Brain microvascular endothelial cell (primary cell): ENCODE results near the gene MAPK1.
"Not testable (repeated sequence)": the region's sequence is repeated elsewhere in the genome, so short reads cannot be mapped to it uniquely, and the experiment has no call there.

ENCODE experiments used
- DNase-seq: peaks from one replicate; pipeline ENCODE4 v3.0.0-alpha.2; 2020
- H3K27ac ChIP-seq: fragments of 250-450 bp; sonication (Bioruptor Pico); 2 replicates; pipeline ENCODE4 v1.5.1; 2020; ENCODE audit warnings: mild to moderate bottlenecking, moderate library complexity
- H3K27me3 ChIP-seq: fragments of 250-450 bp; sonication (Bioruptor Pico); replicated peaks from 2 replicates; pipeline ENCODE4 v1.5.1; 2020; ENCODE audit warnings: mild to moderate bottlenecking
- H3K36me3 ChIP-seq: fragments of 250-450 bp; sonication (Bioruptor Pico); replicated peaks from 2 replicates; pipeline ENCODE4 v1.5.1; 2020; ENCODE audit warnings: mild to moderate bottlenecking
- H3K4me3 ChIP-seq: 2 replicates; pipeline ENCODE4 v1.5.1; 2011; ENCODE audit warnings: low read depth, mild to moderate bottlenecking, control low read depth, low read length, moderate library complexity
- in situ Hi-C: cut with HindIII; loops from 2 replicates; pipeline ENCODE4 v1.10.0; 2017; ENCODE audit warnings: low sequenced_read_pairs, low pct_ligation_motif_present
- TF ChIP-seq, protein P1 (sequence below): IDR thresholded peaks from 2 replicates; pipeline ENCODE4 v1.5.1; 2011; ENCODE audit warnings: low read depth, mild to moderate bottlenecking, moderate library complexity, low read length, control low read depth, inconsistent platforms; ENCODE audit errors: missing control alignments

Gene MAPK1

DNA sequence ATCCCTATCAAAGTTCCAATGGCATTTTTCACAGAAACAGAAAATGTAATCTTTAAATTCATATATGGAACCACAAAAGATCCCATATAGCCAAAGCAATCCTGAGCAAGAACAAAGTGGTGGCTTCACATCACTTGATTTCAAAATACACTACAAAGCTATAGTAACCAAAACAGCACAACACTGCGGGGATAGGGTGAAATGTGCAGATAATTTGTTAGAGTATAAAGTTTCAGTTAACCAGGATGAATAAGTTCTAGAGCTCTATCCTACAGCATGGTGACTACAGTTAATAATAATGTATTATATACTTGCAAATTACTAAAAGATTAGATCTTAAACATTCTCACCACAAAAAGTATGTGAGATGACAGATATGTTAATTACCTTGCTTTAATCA lies 55.5 kb downstream of the MAPK1 start:
- peaks cover 3% of the 10 kb centered on the region for H3K36me3 ChIP-seq
- no peak for DNase-seq
- TF ChIP-seq, protein P1, sequence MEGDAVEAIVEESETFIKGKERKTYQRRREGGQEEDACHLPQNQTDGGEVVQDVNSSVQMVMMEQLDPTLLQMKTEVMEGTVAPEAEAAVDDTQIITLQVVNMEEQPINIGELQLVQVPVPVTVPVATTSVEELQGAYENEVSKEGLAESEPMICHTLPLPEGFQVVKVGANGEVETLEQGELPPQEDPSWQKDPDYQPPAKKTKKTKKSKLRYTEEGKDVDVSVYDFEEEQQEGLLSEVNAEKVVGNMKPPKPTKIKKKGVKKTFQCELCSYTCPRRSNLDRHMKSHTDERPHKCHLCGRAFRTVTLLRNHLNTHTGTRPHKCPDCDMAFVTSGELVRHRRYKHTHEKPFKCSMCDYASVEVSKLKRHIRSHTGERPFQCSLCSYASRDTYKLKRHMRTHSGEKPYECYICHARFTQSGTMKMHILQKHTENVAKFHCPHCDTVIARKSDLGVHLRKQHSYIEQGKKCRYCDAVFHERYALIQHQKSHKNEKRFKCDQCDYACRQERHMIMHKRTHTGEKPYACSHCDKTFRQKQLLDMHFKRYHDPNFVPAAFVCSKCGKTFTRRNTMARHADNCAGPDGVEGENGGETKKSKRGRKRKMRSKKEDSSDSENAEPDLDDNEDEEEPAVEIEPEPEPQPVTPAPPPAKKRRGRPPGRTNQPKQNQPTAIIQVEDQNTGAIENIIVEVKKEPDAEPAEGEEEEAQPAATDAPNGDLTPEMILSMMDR, result no peak
- H3K27ac ChIP-seq, result no peak overlapping the region
- no peaks in the 10 kb centered on the region for H3K27me3 ChIP-seq
- in situ Hi-C loops, result no loop called here
- H3K4me3 ChIP-seq, result no peak overlapping the region

DNA sequence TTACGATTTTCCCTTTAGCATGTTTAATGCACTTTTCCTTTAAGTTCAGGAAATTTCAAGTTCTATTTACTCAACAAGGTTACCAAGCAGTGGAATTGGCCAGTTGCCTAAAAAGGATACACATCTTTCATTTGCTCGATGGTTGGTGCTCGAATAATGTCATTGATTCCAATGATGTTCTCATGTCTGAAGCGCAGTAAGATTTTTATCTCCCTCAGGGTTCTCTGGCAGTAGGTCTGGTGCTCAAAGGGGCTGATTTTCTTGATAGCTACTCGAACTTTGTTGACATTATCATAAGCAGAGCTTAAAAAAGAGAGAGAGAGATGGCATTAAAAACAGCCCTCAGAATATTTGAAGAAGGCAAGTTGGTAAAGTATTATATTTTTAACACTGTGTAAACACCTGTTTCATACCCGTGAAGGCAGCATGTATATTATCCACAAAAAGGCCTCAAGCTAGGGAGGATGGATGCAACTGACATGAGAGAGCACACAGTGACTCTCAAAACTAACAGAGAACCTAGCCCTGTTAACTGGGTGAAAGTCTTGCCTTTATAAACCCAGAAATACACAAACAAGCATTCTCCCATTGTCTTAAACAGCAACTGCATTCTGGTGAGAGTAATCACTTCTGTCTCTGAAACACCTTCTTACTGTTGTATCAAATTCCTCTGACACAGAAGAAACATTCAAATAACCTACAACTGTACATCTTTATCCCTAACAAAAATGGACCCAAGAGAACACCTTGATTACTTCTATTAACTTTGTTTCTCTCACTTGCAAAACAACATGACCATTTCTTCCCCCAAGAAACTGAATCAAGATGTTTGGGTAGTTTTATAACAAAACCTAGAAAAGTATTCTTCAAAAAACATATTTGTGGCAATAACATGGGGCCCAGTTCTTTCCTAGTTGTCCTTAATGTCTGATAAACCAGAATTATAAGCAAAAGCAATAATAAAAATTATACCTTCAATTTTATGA lies 59.6 kb downstream of the MAPK1 start:
- no peak for DNase-seq
- H3K27ac ChIP-seq, result no peak overlapping the region

DNA sequence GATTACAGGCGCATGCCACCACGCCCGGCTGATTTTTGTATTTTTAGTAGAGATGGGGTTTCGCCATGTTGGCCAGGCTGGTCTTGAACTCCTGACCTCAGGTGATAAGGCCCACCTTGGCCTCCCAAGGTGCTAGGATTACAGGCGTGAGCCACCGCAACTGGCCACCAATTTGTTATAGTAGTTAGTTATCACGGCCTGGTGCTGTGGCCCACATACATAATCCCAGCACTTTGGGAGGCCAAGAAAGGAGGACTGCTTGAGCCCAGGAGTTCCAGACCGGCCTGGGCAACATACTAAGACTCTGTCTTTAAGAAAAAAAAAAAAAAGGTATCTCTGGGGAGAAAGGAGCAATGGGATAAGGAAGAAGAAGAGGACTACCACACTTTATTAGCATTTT lies 62.1 kb downstream of the MAPK1 start:
- H3K36me3 ChIP-seq, result peaks cover 50% of the 10 kb centered on the region
- in situ Hi-C loops, H3K4me3 ChIP-seq, H3K27ac ChIP-seq, H3K27me3 ChIP-seq, DNase-seq: not testable (repeated sequence)

More for the DNA sequence above, 59.6 kb downstream of the MAPK1 start:
- H3K36me3 ChIP-seq, result peaks cover 34% of the 10 kb centered on the region
- no peaks in the 10 kb centered on the region for H3K27me3 ChIP-seq
- TF ChIP-seq, protein P1, result no peak
- in situ Hi-C loops, result no loop called here
- H3K4me3 ChIP-seq, result no peak overlapping the region

DNA sequence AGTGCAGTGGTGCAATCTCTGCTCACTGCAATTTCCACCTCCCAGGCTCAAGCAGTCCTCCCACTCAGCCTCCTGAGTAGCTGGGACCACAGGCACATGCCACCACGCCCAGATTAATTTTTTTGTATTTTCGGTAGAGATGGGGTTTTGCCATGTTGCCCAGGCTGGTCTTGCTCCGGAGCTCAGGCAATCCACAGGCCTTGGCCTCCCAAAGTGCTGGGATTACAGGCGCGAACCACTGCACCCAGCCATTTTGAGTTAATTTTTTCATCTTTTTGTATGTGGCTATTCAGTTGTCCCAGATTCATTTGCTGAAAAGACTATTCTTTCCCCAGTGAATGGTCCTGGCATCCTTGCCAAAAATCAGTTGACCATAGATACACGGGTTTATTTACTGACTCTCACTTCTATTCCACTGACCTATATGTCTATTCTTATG lies 63.6 kb downstream of the MAPK1 start:
- Histone ChIP-seq H3K27ac (no peak overlapping the region), H3K27me3 (no peaks in the 10 kb centered on the region), H3K4me3 (no peak overlapping the region), H3K36me3 (peaks cover 58% of the 10 kb centered on the region)
- TF ChIP-seq, protein P1, result no peak
- in situ Hi-C loops, result no loop called here
- DNase-seq, result no peak

DNA sequence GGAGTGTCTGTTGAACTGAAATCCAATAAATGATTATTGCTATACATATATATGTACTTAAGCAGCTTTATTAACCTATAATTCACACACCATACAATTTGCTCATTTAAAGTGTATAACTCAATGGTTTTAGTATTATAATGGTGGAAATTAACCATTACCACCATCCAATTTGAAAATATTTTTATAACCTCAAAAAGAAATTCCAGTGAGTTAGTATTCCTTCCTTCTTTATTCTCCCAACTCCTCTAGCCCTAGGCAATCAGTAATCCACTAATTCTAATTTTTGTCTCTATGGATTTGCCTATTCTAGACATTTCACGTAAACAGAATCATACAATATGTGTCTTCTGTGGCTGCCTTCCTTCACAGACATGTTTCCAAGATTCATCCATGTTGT lies 64.8 kb downstream of the MAPK1 start:
- Histone ChIP-seq H3K36me3 (peaks cover 69% of the 10 kb centered on the region), H3K4me3 (no peak overlapping the region), H3K27me3 (no peaks in the 10 kb centered on the region), H3K27ac (no peak overlapping the region)
- in situ Hi-C loops, result no loop called here
- DNase-seq, result no peak
- TF ChIP-seq, protein P1, result no peak

DNA sequence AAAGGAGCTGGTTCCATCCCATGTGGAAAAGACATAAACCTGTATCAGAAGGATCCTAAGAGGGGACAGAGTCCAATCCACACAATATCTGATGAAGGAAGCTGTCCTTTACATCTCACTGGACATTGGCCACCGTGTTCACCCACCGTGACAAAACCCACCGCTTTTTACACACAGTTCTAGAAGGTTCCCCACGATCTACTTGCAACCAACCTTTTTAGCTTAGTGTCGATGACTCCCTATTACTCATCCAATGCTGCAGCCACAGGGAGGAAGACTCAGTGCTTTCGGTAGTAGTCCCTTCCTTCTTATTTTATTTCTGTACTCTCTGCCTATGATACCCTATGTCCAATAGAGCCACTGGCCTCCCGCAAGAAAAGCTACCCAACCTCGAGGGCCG lies 65.4 kb downstream of the MAPK1 start:
- TF ChIP-seq, protein P1, result no peak
- Histone ChIP-seq H3K36me3 (peaks cover 68% of the 10 kb centered on the region), H3K27ac (no peak overlapping the region), H3K4me3 (no peak overlapping the region), H3K27me3 (no peaks in the 10 kb centered on the region)
- in situ Hi-C loops, result no loop called here
- DNase-seq, result no peak

DNA sequence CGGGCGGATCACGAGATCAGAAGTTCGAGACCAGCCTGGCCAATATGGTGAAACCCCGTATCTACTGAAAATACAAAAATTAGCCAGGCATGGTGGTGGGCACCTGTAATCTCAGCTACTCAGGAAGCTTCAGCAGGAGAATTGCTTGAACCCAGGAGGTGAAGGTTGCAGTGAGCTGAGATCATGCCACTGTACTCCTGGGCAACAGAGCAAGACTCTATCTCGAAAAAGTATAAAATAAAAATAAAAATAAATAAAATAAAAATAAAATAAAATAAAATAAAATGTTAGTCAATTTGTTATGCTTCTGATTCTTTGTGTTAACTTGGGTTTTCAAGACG lies 66.2 kb downstream of the MAPK1 start:
- in situ Hi-C loops, result not testable (repeated sequence)
- H3K36me3 ChIP-seq, result peaks cover 69% of the 10 kb centered on the region

More for the DNA sequence above, 66.2 kb downstream of the MAPK1 start:
- not testable (repeated sequence) for H3K27ac ChIP-seq, DNase-seq, H3K27me3 ChIP-seq, H3K4me3 ChIP-seq
